SU-DHL-6 (cell line): ENCODE results near the gene DHX9.

ENCODE experiments used
- H2AFZ ChIP-seq: fragments of 200-600 bp; sonication (generic); 2 replicates; pipeline ENCODE4 v1.6.1; 2014; ENCODE audit warnings: low read depth, mild to moderate bottlenecking, moderate library complexity, mixed read lengths, antibody characterized with exemption, low read length; ENCODE audit not compliant: severe bottlenecking
- H3F3A ChIP-seq: fragments of 200-600 bp; shearing (Covaris generic); 2 replicates; pipeline ENCODE4 v1.6.0; 2016; ENCODE audit warnings: antibody characterized with exemption, mild to moderate bottlenecking; ENCODE audit not compliant: insufficient read depth
- H3K27ac ChIP-seq: fragments of 200-600 bp; sonication (generic); 2 replicates; pipeline ENCODE4 v1.5.1; 2016; ENCODE audit warnings: low read depth, mild to moderate bottlenecking, low read length, moderate library complexity, mixed read lengths
- H3K27me3 ChIP-seq: fragments of 200-600 bp; sonication (generic), shearing (Covaris generic); 2 replicates; pipeline ENCODE4 v1.6.0; 2014; ENCODE audit warnings: mild to moderate bottlenecking, low read length
- H3K36me3 ChIP-seq: fragments of 200-600 bp; sonication (generic); 2 replicates; pipeline ENCODE4 v1.6.1; 2014; ENCODE audit warnings: mild to moderate bottlenecking, low read length, mixed read lengths
- H3K4me2 ChIP-seq: fragments of 300-600, 200-600 bp; shearing (Covaris generic), sonication (generic); 2 replicates; pipeline ENCODE4 v1.6.0; 2014; ENCODE audit warnings: low read length, low read depth, mild to moderate bottlenecking; ENCODE audit not compliant: poor library complexity, severe bottlenecking
- H3K4me3 ChIP-seq: fragments of 200-600 bp; sonication (generic); 2 replicates; pipeline ENCODE4 v1.5.1; 2014; ENCODE audit warnings: antibody characterized with exemption, low read length, mild to moderate bottlenecking, mixed read lengths; ENCODE audit not compliant: insufficient read depth, poor library complexity, severe bottlenecking
- H3K79me2 ChIP-seq: fragments of 200-600 bp; sonication (generic); 2 replicates; pipeline ENCODE4 v1.6.1; 2014; ENCODE audit warnings: mild to moderate bottlenecking, low read length, moderate library complexity; ENCODE audit not compliant: insufficient read depth
- H3K9ac ChIP-seq: fragments of 200-600 bp; sonication (generic); 2 replicates; pipeline ENCODE4 v1.7.0; 2014; ENCODE audit warnings: mild to moderate bottlenecking, low read length
- H3K9me2 ChIP-seq: fragments of 200-600 bp; sonication (generic); replicated peaks from 2 replicates; pipeline ENCODE4 v1.6.1; 2014; ENCODE audit warnings: low read length; ENCODE audit not compliant: insufficient read depth
- H3K9me3 ChIP-seq: fragments of 200-600 bp; sonication (generic); 2 replicates; pipeline ENCODE4 v1.6.1; 2014; ENCODE audit warnings: low read length, mixed read lengths; ENCODE audit not compliant: insufficient read depth
- H4K20me1 ChIP-seq: fragments of 200-600 bp; sonication (generic); 2 replicates; pipeline ENCODE4 v1.6.1; 2014; ENCODE audit warnings: low read depth, mild to moderate bottlenecking, antibody characterized with exemption, low read length, moderate library complexity, mixed read lengths
- CTCF ChIP-seq: fragments of 200-600 bp; sonication (generic); IDR thresholded peaks from one replicate; pipeline ENCODE4 v1.5.1; 2017; ENCODE audit warnings: antibody characterized with exemption, mild to moderate bottlenecking, low read length, moderate library complexity; ENCODE audit not compliant: insufficient read depth, poor library complexity, severe bottlenecking
- EZH2phosphoT487 ChIP-seq: fragments of 200-600 bp; sonication (generic), shearing (Covaris generic); conservative IDR thresholded peaks from 2 replicates; pipeline ENCODE4 v1.6.1; 2018; ENCODE audit warnings: mild to moderate bottlenecking, antibody characterized with exemption, low read length, moderate library complexity, mixed read lengths

Gene DHX9

GRCh38 chr1:182835806-182836205 is 3.3 kb upstream of the DHX9 start:
- Histone ChIP-seq H3K79me2 (peaks cover 14% of the 10 kb centered on the region), H3K9me3 (no peaks in the 10 kb centered on the region), H3F3A (peaks cover 9% of the 10 kb centered on the region; the same call in 1 of the 2 replicates), H3K9me2 (no peaks in the 10 kb centered on the region), H3K4me2 (no peak overlapping the region), H3K27me3 (no peaks in the 10 kb centered on the region), H3K9ac (no peak overlapping the region), H3K36me3 (peaks cover 3% of the 10 kb centered on the region; the same call in 1 of the 2 replicates), H3K4me3 (no peak overlapping the region), H2AFZ (no peak overlapping the region), H3K27ac (no peak overlapping the region), H4K20me1 (peaks cover 4% of the 10 kb centered on the region; the same call in 1 of the 2 replicates)
- TF ChIP-seq CTCF: no peak
- no peak for TF ChIP-seq EZH2phosphoT487

DNA sequence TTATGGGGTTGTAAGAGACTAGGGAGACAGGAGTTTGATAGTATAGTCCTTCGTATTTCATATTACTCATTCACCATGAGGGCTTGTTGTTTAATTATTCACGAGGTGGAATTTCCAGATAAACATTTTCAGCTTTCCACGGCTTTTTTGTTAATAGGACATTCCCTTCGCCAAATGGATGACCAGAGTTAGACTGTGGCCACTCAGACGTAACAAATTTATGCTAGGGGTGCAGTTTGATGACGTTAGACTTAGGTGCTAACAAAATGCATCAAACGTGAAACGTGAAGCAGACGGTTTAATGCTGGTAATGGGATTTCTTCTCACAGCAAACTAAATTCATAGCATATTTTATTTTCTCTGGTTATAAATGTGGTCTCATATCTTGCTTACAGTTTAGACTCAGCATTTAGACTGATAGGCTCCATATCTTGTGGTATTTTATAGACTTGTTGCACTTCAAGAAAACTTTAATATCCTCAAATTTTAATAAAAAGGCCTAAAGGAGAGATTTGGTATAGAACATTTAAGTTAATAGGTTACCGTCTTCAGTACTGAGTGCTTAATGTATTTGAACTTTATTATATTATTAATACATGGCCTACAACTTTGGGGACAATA is 2.3 kb downstream of the DHX9 start:
- H3K36me3 ChIP-seq: peaks cover 51% of the 10 kb centered on the region
- H4K20me1 ChIP-seq: peaks cover 55% of the 10 kb centered on the region
- peaks cover 15% of the 10 kb centered on the region for H3F3A ChIP-seq
- H3K4me2 ChIP-seq: peak overlapping the region; percentile 86
- TF ChIP-seq EZH2phosphoT487: no peak
- no peak for TF ChIP-seq CTCF
- H3K9ac ChIP-seq: peak overlapping the region; percentile 87
- peaks cover 70% of the 10 kb centered on the region for H3K79me2 ChIP-seq
- no peak overlapping the region for H2AFZ ChIP-seq
- H3K9me2 ChIP-seq: no peaks in the 10 kb centered on the region
- no peaks in the 10 kb centered on the region for H3K9me3 ChIP-seq
- 0 out of 2 replicates have a peak overlapping the region, but pooled peaks have one; percentile 3 for H3K27ac ChIP-seq
- peak overlapping the region; percentile 79 for H3K4me3 ChIP-seq
- no peaks in the 10 kb centered on the region for H3K27me3 ChIP-seq

DNA sequence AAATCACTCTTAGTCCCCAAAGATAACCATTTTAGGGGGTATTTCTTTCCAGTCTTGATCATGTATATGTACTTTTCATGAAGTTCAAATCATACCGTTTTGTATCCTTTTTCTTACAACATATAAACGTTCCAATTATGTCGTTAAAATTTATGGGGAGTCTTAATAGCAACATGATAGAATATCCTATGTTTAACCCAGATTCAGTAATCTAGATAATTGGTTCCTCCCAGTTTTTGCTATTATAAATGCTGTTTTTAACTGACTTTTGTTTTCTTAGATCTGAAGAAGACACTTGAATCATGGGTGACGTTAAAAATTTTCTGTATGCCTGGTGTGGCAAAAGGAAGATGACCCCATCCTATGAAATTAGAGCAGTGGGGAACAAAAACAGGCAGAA is 3.1 kb downstream of the DHX9 start:
- peak overlapping the region; percentile 79 for H3K4me3 ChIP-seq
- H3K9me3 ChIP-seq: no peaks in the 10 kb centered on the region
- peaks cover 20% of the 10 kb centered on the region for H3F3A ChIP-seq
- no peak overlapping the region for H2AFZ ChIP-seq
- H3K4me2 ChIP-seq: peak overlapping the region; percentile 86
- no peaks in the 10 kb centered on the region for H3K27me3 ChIP-seq
- no peak overlapping the region for H3K27ac ChIP-seq
- peak overlapping the region; percentile 87; the same call in 1 of the 2 replicates for H3K9ac ChIP-seq
- H3K9me2 ChIP-seq: no peaks in the 10 kb centered on the region
- peaks cover 59% of the 10 kb centered on the region for H3K36me3 ChIP-seq
- TF ChIP-seq CTCF (no peak), EZH2phosphoT487 (no peak)
- peaks cover 78% of the 10 kb centered on the region for H3K79me2 ChIP-seq
- peaks cover 63% of the 10 kb centered on the region for H4K20me1 ChIP-seq
